H1 (cell line): ENCODE measurements around the gene PRDM5. TPM values are rescaled to one million over a fixed set of nuclear protein-coding genes. Genes with fewer than 3 reads are reported as not detected.

Experiments used
- CTCF ChIA-PET: fragments of 300-600 bp; sonication (Branson Sonifier 250); formaldehyde crosslinking; loops from one replicate; lab custom pipeline; 2021; ENCODE audit not compliant: partially characterized antibody; lab: Charles Lee
- POLR2A ChIA-PET: fragments of 300-600 bp; sonication (Branson Sonifier 250); formaldehyde crosslinking; loops from one replicate; lab custom pipeline; 2021; ENCODE audit warnings: inconsistent platforms; ENCODE audit not compliant: partially characterized antibody; lab: Charles Lee
- DNase-seq, 2 experiments: peaks; one replicate each; pipeline versions ENCODE4 v3.0.0 to v3.0.0-alpha.2; 2010 to 2022; ENCODE audit warnings: low spot score in 2 of 2, low read depth in 1 of 2, mixed read lengths in 1 of 2
- FAIRE-seq: peaks from 2 replicates; lab custom pipeline; 2011; peaks lifted over from hg19 to GRCh38; lab: Jason Lieb, UNC
- H2AFZ ChIP-seq: 2 replicates; pipeline ENCODE4 v1.8.1; 2012; ENCODE audit warnings: low read length, inconsistent platforms
- H2AK5ac ChIP-seq: 2 replicates; pipeline ENCODE4 v1.6.1; 2013; ENCODE audit warnings: low read depth, low read length
- H2BK120ac ChIP-seq: replicated peaks from 2 replicates; pipeline ENCODE3; 2013; ENCODE audit warnings: low read depth, low read length, inconsistent platforms
- H2BK12ac ChIP-seq: 2 replicates; pipeline ENCODE4 v1.6.1; 2013; ENCODE audit warnings: low read depth, low read length
- H2BK15ac ChIP-seq: 2 replicates; pipeline ENCODE4 v1.6.1; 2013; ENCODE audit warnings: low read length
- H2BK20ac ChIP-seq: 2 replicates; pipeline ENCODE4 v1.6.1; 2013; ENCODE audit warnings: low read length
- H2BK5ac ChIP-seq: 2 replicates; pipeline ENCODE4 v1.6.1; 2013; ENCODE audit warnings: low read depth, low read length
- H3K14ac ChIP-seq: 2 replicates; pipeline ENCODE4 v1.6.1; 2013; ENCODE audit warnings: inconsistent platforms; ENCODE audit not compliant: insufficient read length
- H3K18ac ChIP-seq: 2 replicates; pipeline ENCODE4 v1.6.1; 2013; ENCODE audit warnings: low read length; ENCODE audit errors: extremely low read depth
- H3K23ac ChIP-seq: 2 replicates; pipeline ENCODE4 v1.6.1; 2013; ENCODE audit warnings: inconsistent platforms; ENCODE audit not compliant: insufficient read length
- H3K23me2 ChIP-seq: 2 replicates; pipeline ENCODE4 v1.6.1; 2013; ENCODE audit warnings: low read depth, low read length
- H3K27ac ChIP-seq: 2 replicates; pipeline ENCODE4 v1.6.1; 2011; ENCODE audit warnings: low read depth, low read length, inconsistent platforms
- H3K27me3 ChIP-seq, 4 experiments: replicated peaks in 1 of 4; 1 replicate in 1 of 4; 2 replicates in 3 of 4; pipeline versions ENCODE4 v1.6.1 to v1.8.1; 2011 to 2013; ENCODE audit warnings: low read length in 3 of 4, mild to moderate bottlenecking in 3 of 4, inconsistent platforms in 2 of 4, mixed read lengths in 2 of 4, moderate library complexity in 1 of 4; ENCODE audit not compliant: control insufficient read depth in 3 of 4, insufficient read depth in 3 of 4; ENCODE audit errors: extremely low read depth in 1 of 4
- H3K36me3 ChIP-seq, 4 experiments: 2 replicates each; pipeline versions ENCODE4 v1.6.1 to v1.8.1; 2011 to 2013; ENCODE audit warnings: mild to moderate bottlenecking in 4 of 4, low read length in 3 of 4, moderate library complexity in 2 of 4, control low read depth in 1 of 4, inconsistent platforms in 1 of 4; ENCODE audit not compliant: insufficient read depth in 4 of 4, control insufficient read depth in 2 of 4
- H3K4ac ChIP-seq: replicated peaks from 2 replicates; pipeline ENCODE3; 2013; ENCODE audit warnings: low read length, low read depth, mixed read lengths, inconsistent platforms; ENCODE audit not compliant: insufficient read length
- H3K4me1 ChIP-seq, 4 experiments: replicated peaks in 1 of 4; 1 replicate in 1 of 4; 2 replicates in 3 of 4; pipeline versions ENCODE4 v1.6.1 to v1.8.1; 2011 to 2013; ENCODE audit warnings: low read length in 3 of 4, inconsistent platforms in 2 of 4, mixed read lengths in 1 of 4; ENCODE audit not compliant: insufficient read depth in 4 of 4, control insufficient read depth in 3 of 4
- H3K4me2 ChIP-seq, 2 experiments: 2 replicates each; pipeline versions ENCODE4 v1.6.1 to v1.8.1; 2011 to 2013; ENCODE audit warnings: low read depth in 2 of 2, low read length in 2 of 2, control low read depth in 1 of 2, inconsistent platforms in 1 of 2, mild to moderate bottlenecking in 1 of 2; ENCODE audit not compliant: insufficient read depth in 1 of 2
- H3K4me3 ChIP-seq, 4 experiments: fragments of 200-600, 300-600 bp in 1 of 4; sonication (generic), shearing (Covaris generic), sonication (Bioruptor Twin) in 1 of 4; 2 replicates each; pipeline versions ENCODE4 v1.5.1 to v1.8.1; 2011 to 2016; ENCODE audit warnings: low read length in 4 of 4, low read depth in 3 of 4, control low read depth in 2 of 4, inconsistent platforms in 2 of 4, mild to moderate bottlenecking in 2 of 4, mixed read lengths in 1 of 4, moderate library complexity in 1 of 4; ENCODE audit not compliant: insufficient read depth in 2 of 4; ENCODE audit errors: extremely low read depth in 1 of 4
- H3K56ac ChIP-seq: replicated peaks from 2 replicates; pipeline ENCODE3; 2013; ENCODE audit warnings: low read depth, mild to moderate bottlenecking, mixed read lengths, low read length, inconsistent platforms; ENCODE audit not compliant: insufficient read length
- H3K79me1 ChIP-seq: 2 replicates; pipeline ENCODE4 v1.6.1; 2013; ENCODE audit warnings: low read depth, low read length, control low read depth
- H3K79me2 ChIP-seq, 2 experiments: 2 replicates each; pipeline versions ENCODE4 v1.6.1 to v1.8.1; 2012 to 2013; ENCODE audit warnings: low read length in 2 of 2, mild to moderate bottlenecking in 2 of 2, inconsistent platforms in 1 of 2; ENCODE audit not compliant: insufficient read depth in 2 of 2, control insufficient read depth in 1 of 2
- H3K9ac ChIP-seq, 4 experiments: replicated peaks in 1 of 4; 1 replicate in 1 of 4; 2 replicates in 3 of 4; pipeline versions ENCODE4 v1.6.1 to v1.8.1; 2011 to 2013; ENCODE audit warnings: low read depth in 3 of 4, low read length in 3 of 4, control low read depth in 2 of 4, mild to moderate bottlenecking in 2 of 4, moderate library complexity in 2 of 4, inconsistent platforms in 1 of 4; ENCODE audit errors: extremely low read depth in 1 of 4
- H3K9me3 ChIP-seq, 2 experiments: 2 replicates each; pipeline versions ENCODE4 v1.6.1 to v1.8.1; 2012 to 2013; ENCODE audit warnings: mild to moderate bottlenecking in 2 of 2, moderate library complexity in 2 of 2, control low read depth in 1 of 2, inconsistent platforms in 1 of 2, low read depth in 1 of 2, low read length in 1 of 2, mixed read lengths in 1 of 2; ENCODE audit not compliant: insufficient read depth in 2 of 2
- H4K20me1 ChIP-seq, 2 experiments: replicated peaks in 1 of 2; 2 replicates each; pipeline versions ENCODE3 to v1.8.1; 2011 to 2013; ENCODE audit warnings: inconsistent platforms in 2 of 2, low read length in 2 of 2, mild to moderate bottlenecking in 1 of 2; ENCODE audit not compliant: insufficient read depth in 2 of 2, control insufficient read depth in 1 of 2
- H4K5ac ChIP-seq: 2 replicates; pipeline ENCODE4 v1.6.1; 2013; ENCODE audit warnings: low read length, low read depth, mixed read lengths, inconsistent platforms; ENCODE audit not compliant: insufficient read length
- H4K8ac ChIP-seq: 2 replicates; pipeline ENCODE4 v1.8.0; 2013; ENCODE audit warnings: mild to moderate bottlenecking, moderate library complexity, low read length, inconsistent platforms; ENCODE audit not compliant: insufficient read depth; ENCODE audit errors: extremely low read depth
- H4K91ac ChIP-seq: replicated peaks from 2 replicates; pipeline ENCODE3; 2013; ENCODE audit warnings: low read length, mixed read lengths, inconsistent platforms; ENCODE audit not compliant: insufficient read length
- CHD1 ChIP-seq: IDR thresholded peaks from 2 replicates; pipeline ENCODE4 v1.6.1; 2012; ENCODE audit warnings: low read depth, low read length, improper control_type of control experiment
- CTBP2 ChIP-seq: IDR thresholded peaks from 2 replicates; pipeline ENCODE4 v1.7.0; 2011; ENCODE audit warnings: borderline replicate concordance, mild to moderate bottlenecking, moderate library complexity, mixed read lengths, low read length; ENCODE audit not compliant: insufficient read depth, insufficient read length
- KDM1A ChIP-seq: fragments of 200-600, 300-600 bp; sonication (generic); IDR thresholded peaks from 2 replicates; pipeline ENCODE4 v1.7.1; 2016; ENCODE audit warnings: mild to moderate bottlenecking, low read length, borderline replicate concordance
- NRF1 ChIP-seq: IDR thresholded peaks from 2 replicates; pipeline ENCODE4 v1.6.1; 2011; ENCODE audit warnings: mild to moderate bottlenecking, low read depth, low read length, improper control_type of control experiment
- POLR2A ChIP-seq, 2 experiments: IDR thresholded peaks; 1 replicate in 1 of 2; 2 replicates in 1 of 2; pipeline ENCODE4 v1.6.1; 2011; ENCODE audit warnings: low read depth in 2 of 2, low read length in 2 of 2, mild to moderate bottlenecking in 2 of 2; ENCODE audit errors: control extremely low read depth in 1 of 2
- POLR2AphosphoS5 ChIP-seq: IDR thresholded peaks from 2 replicates; pipeline ENCODE4 v1.6.1; 2011; ENCODE audit warnings: low read depth, low read length
- RNF2 ChIP-seq: fragments of 200-900, 300-1000 bp; sonication (generic); IDR thresholded peaks from 2 replicates; pipeline ENCODE4 v1.7.1; 2016; ENCODE audit warnings: borderline replicate concordance, low read depth, mild to moderate bottlenecking, antibody characterized with exemption, low read length; ENCODE audit not compliant: poor library complexity, severe bottlenecking; ENCODE audit errors: missing control alignments
- SRF ChIP-seq: IDR thresholded peaks from 2 replicates; pipeline ENCODE4 v1.6.1; 2011; ENCODE audit warnings: mild to moderate bottlenecking, low read depth, low read length, moderate library complexity
- TCF12 ChIP-seq: IDR thresholded peaks from 2 replicates; pipeline ENCODE4 v1.6.1; 2011; ENCODE audit warnings: low read depth, mild to moderate bottlenecking, low read length
- WGBS, 2 experiments: shearing (Covaris generic) in 1 of 2; methylation state at CpG; one replicate each; pipeline versions ENCODE4 v1.1.6 to v1.1.7; 2013 to 2015; ENCODE audit warnings: low lambda C conversion rate in 2 of 2, mixed read lengths in 2 of 2, inconsistent platforms in 1 of 2, low coverage in 1 of 2, missing lambda C conversion rate in 1 of 2; ENCODE audit not compliant: insufficient replicate concordance in 2 of 2, insufficient coverage in 1 of 2, insufficient read length in 1 of 2; ENCODE audit errors: extremely low coverage in 1 of 2, missing lambda C conversion rate in 1 of 2; 5-methylcytosine and 5-hydroxymethylcytosine counted together
- polyA plus RNA-seq, 7 experiments: library from polyadenylated mRNA; depleted of rRNA in 3 of 7; stranded (reverse) in 5 of 7; unstranded in 2 of 7; fragments of >200 nt in 5 of 7; fragments of 200-250 nt in 2 of 7; gene quantifications; 1 replicate in 5 of 7; 2 replicates in 1 of 7; 4 replicates in 1 of 7; pipeline versions ENCODE4 v1.2.1 to v1.2.3, GENCODE V29; 2011 to 2013; ENCODE audit warnings: missing spikeins in 2 of 7, mixed read lengths in 2 of 7
- total RNA-seq: library from RNA; stranded (reverse); fragmentation: NEBNext Ultra II Directional; extraction: Animal tissue kit (Norgen Biotek cat#: 25700); gene quantifications from 2 replicates; pipeline ENCODE4 v1.2.1, GENCODE V29; 2021
- TF ChIP-seq, protein P1 (sequence below): IDR thresholded peaks from 2 replicates; pipeline ENCODE4 v1.6.1; 2012; ENCODE audit warnings: inconsistent platforms
- TF ChIP-seq, protein P2 (sequence below), 3 experiments: IDR thresholded peaks; 1 replicate in 2 of 3; 2 replicates in 1 of 3; pipeline versions ENCODE4 v1.5.1 to v1.6.1; 2011; ENCODE audit warnings: low read length in 3 of 3, mild to moderate bottlenecking in 3 of 3, inconsistent platforms in 2 of 3, low read depth in 1 of 3, moderate library complexity in 1 of 3; ENCODE audit not compliant: insufficient read depth in 1 of 3; ENCODE audit errors: control extremely low read depth in 1 of 3

Gene PRDM5
- total and polyA plus RNA-seq, 2 of the 8 experiments (the other 6 are each of a cell fraction or from before 2014, with no cell fraction given), result 8.2 to 23.4 TPM

- Histone ChIP-seq H3K56ac (no peak overlapping the region), H3K23me2 (no peaks in the 10 kb centered on the region), H3K27ac (no peak overlapping the region), H4K20me1 (no peaks in the 10 kb centered on the region), H2BK12ac (no peak overlapping the region), H2AFZ (no peak overlapping the region), H2BK15ac (no peak overlapping the region), H4K5ac (no peak overlapping the region), H2BK120ac (no peak overlapping the region), H3K4me1 (no peaks in the 10 kb centered on the region), H2BK5ac (no peak overlapping the region), H4K91ac (no peak overlapping the region), H3K4me2 (no peak overlapping the region), H2BK20ac (no peak overlapping the region), H3K14ac (no peak overlapping the region), H3K9ac (no peak overlapping the region), H3K4ac (no peak overlapping the region), H3K27me3 (no peaks in the 10 kb centered on the region), H2AK5ac (no peak overlapping the region), H4K8ac (no peak overlapping the region), H3K23ac (no peak overlapping the region), H3K9me3 (no peaks in the 10 kb centered on the region), H3K79me2 (no peaks in the 10 kb centered on the region), H3K79me1 (no peaks in the 10 kb centered on the region), H3K18ac (no peak overlapping the region), H3K36me3 (no peaks in the 10 kb centered on the region), H3K4me3 (no peak overlapping the region)
- CTCF ChIA-PET, result no interaction called here
- POLR2A ChIA-PET, result no interaction called here
- 91% methylated on average over 2 of the region's 2 CpGs; no CpG with 5 or more reads in 1 of the 2 experiments for WGBS, 2 experiments
- DNase-seq (no peak), FAIRE-seq (no peak)
- TF ChIP-seq CTBP2 (no peak), TCF12 (no peak), KDM1A (no peak), CHD1 (no peak), SRF (no peak), POLR2A (IDR thresholded peaks at IDR 0.05; ENCODE audit: control extremely low read depth in 1 of 2, low read depth in 2 of 2, low read length in 2 of 2) (no peak), NRF1 (no peak), POLR2AphosphoS5 (no peak), RNF2 (no peak)
- TF ChIP-seq, protein P1, sequence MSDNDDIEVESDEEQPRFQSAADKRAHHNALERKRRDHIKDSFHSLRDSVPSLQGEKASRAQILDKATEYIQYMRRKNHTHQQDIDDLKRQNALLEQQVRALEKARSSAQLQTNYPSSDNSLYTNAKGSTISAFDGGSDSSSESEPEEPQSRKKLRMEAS, result no peak
- TF ChIP-seq, protein P2, sequence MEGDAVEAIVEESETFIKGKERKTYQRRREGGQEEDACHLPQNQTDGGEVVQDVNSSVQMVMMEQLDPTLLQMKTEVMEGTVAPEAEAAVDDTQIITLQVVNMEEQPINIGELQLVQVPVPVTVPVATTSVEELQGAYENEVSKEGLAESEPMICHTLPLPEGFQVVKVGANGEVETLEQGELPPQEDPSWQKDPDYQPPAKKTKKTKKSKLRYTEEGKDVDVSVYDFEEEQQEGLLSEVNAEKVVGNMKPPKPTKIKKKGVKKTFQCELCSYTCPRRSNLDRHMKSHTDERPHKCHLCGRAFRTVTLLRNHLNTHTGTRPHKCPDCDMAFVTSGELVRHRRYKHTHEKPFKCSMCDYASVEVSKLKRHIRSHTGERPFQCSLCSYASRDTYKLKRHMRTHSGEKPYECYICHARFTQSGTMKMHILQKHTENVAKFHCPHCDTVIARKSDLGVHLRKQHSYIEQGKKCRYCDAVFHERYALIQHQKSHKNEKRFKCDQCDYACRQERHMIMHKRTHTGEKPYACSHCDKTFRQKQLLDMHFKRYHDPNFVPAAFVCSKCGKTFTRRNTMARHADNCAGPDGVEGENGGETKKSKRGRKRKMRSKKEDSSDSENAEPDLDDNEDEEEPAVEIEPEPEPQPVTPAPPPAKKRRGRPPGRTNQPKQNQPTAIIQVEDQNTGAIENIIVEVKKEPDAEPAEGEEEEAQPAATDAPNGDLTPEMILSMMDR (IDR thresholded peaks at IDR 0.05; ENCODE audit: control extremely low read depth in 1 of 3, insufficient read depth in 1 of 3, low read depth in 1 of 3, low read length in 3 of 3), result no peak
These were observed 229.6 kb downstream of the PRDM5 start for GRCh38 chr4:120692964-120693363.
